Loucy (cell line): ENCODE data around the gene TMPRSS13.

Experiments
- EZH2phosphoT487 ChIP-seq: fragments of 200-600 bp; IDR thresholded peaks from 2 replicates; pipeline ENCODE4 v1.6.1; 2018; ENCODE audit warnings: antibody characterized with exemption, mild to moderate bottlenecking, moderate library complexity, borderline replicate concordance
- TF ChIP-seq, protein P1 (sequence below): fragments of 200-600 bp; sonication (generic); conservative IDR thresholded peaks from 2 replicates; pipeline ENCODE4 v1.5.1; 2014; ENCODE audit warnings: mild to moderate bottlenecking, antibody characterized with exemption, low read length

DNA sequence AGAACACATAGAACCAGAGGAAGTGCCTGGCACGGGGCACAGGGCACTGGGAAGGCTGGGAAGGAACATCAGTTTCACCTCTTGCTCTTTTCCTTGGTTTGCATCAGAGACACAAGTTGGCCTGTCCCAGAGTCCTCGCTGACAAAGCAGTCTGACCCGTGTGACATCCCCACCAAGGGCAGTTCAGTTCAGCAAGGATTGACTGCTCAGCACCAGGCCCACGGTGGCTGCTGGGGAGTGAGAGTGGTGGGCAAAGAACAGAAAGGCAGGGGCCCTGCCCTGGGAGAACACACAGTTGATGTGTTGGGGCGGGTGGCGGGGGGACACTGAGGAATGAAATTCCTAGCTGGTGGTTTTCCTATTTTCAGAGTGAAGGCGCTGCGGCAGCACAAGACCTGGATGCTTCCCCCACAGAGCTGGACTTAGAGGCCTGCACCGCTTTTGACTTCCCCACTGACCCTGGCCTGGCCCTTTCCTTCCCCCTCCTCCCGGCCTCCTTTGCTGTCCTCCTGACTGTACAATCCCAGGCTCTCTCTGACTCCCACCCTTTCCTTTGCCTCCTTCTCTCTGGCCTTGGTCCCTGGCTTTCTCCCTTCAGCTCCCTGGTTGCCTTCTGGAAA is 2.2 kb upstream of the TMPRSS13 start:
- TF ChIP-seq, protein P1, sequence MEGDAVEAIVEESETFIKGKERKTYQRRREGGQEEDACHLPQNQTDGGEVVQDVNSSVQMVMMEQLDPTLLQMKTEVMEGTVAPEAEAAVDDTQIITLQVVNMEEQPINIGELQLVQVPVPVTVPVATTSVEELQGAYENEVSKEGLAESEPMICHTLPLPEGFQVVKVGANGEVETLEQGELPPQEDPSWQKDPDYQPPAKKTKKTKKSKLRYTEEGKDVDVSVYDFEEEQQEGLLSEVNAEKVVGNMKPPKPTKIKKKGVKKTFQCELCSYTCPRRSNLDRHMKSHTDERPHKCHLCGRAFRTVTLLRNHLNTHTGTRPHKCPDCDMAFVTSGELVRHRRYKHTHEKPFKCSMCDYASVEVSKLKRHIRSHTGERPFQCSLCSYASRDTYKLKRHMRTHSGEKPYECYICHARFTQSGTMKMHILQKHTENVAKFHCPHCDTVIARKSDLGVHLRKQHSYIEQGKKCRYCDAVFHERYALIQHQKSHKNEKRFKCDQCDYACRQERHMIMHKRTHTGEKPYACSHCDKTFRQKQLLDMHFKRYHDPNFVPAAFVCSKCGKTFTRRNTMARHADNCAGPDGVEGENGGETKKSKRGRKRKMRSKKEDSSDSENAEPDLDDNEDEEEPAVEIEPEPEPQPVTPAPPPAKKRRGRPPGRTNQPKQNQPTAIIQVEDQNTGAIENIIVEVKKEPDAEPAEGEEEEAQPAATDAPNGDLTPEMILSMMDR = no peak
- TF ChIP-seq EZH2phosphoT487 = no peak
